GM19468 (cell line): Measurements from ENCODE around the gene ABHD18.
"Not testable (repeated sequence)": the region's sequence is repeated elsewhere in the genome, so short reads cannot be mapped to it uniquely, and the experiment has no call there.

Experiments
- ATAC-seq: cut with Tn5 transposase; IDR thresholded peaks from one replicate; pipeline ENCODE4 v1.9.1; 2021; ENCODE audit warnings: mild to moderate bottlenecking, moderate library complexity, moderate number of reproducible peaks; ENCODE audit not compliant: unreplicated experiment; ENCODE audit errors: extremely low read depth

The ABHD18 gene

GRCh38 chr4:128061566-128062536, 96.6 kb downstream of the ABHD18 start:
- ATAC-seq: peak; percentile 2

- ATAC-seq: not testable (repeated sequence)
Observed at GRCh38 chr4:128066453-128066820, 101.2 kb downstream of the ABHD18 start.

GRCh38 chr4:128068918-128069317, 103.7 kb downstream of the ABHD18 start:
- no peak for ATAC-seq

DNA sequence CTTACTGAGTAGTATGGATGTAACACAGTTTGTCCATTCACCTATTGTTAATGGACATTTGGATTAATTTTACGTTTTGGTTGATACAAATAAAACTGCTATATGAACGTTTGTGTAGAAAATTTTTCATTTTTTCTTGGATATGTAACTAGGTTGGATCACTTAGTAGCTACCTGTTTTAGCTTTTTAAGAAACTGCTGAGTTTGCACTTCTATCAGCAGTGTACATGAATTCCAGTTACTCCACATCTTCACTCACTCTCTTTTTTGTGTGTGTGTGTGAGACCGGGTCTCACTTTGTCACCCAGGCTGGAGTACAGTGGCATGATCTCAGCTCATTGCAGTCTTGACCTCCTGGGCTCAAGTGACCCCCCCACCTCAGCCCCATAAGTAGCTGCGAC, 111.3 kb downstream of the ABHD18 start:
- ATAC-seq: no peak
